Measurements from ENCODE around the gene MISP3.
A peak's percentile ranks its signal among the peaks of the same experiment; 100 is the strongest.

Gene MISP3

DNA sequence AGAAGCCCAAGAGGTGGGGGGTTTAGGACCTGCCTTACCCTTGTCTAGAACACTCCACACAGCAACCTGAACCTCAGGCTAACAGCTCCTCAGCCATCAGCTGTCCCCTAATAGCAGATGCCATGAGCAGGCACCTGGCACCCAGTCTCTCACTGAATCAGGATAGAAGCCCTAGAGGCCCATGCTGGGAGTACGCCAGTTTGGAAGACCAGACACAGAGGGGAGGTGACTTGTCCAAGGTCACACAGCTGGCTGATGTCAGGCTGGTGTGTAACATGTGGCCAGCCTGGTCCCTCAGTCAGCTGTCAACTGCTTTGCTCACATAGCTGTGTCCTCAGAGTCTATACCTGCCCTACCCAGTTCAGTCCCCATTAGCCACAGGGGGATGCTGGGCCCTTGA is 30.7 kb downstream of the MISP3 start:
- H2AFZ ChIP-seq (ENCODE audit: low read length) = no peak overlapping the region
- H3K79me1 ChIP-seq (ENCODE audit: low read depth, low read length) = no peaks in the 10 kb centered on the region
- H3K4me1 ChIP-seq (ENCODE audit: control insufficient read depth in 2 of 2, insufficient read depth in 1 of 2, low read depth in 1 of 2, low read length in 2 of 2) = no peaks in the 10 kb centered on the region
- no peak overlapping the region for H3K4me3 ChIP-seq (ENCODE audit: low read length in 2 of 2)
- no peak overlapping the region for H2BK15ac ChIP-seq (ENCODE audit: low read length)
- no peak overlapping the region for H3K4me2 ChIP-seq (ENCODE audit: insufficient read depth, low read length, poor library complexity, severe bottlenecking)
- no peaks in the 10 kb centered on the region for H3K27me3 ChIP-seq (ENCODE audit: control insufficient read depth in 3 of 3, insufficient read depth in 3 of 3, low read depth in 1 of 3, low read length in 3 of 3)
- no peak overlapping the region for H3K18ac ChIP-seq (ENCODE audit: low read length)
- no peak for DNase-seq (ENCODE audit: low spot score)
- no peak overlapping the region for H3K9ac ChIP-seq (ENCODE audit: low read depth, low read length, poor library complexity)
- H4K91ac ChIP-seq (ENCODE audit: low read depth, low read length, poor library complexity) = no peak overlapping the region
- no peak overlapping the region for H2AK5ac ChIP-seq (ENCODE audit: low read depth, low read length)
- H2BK5ac ChIP-seq (ENCODE audit: low read length) = no peak overlapping the region
- no peak overlapping the region for H2BK12ac ChIP-seq (ENCODE audit: low read length)
- H3K36me3 ChIP-seq (replicated peaks in 1 of 2; ENCODE audit: control insufficient read depth in 2 of 2, insufficient read depth in 2 of 2, low read length in 2 of 2) = peaks cover 13 to 67% of the 10 kb centered on the region in 2 donors
- no peak overlapping the region for H3K27ac ChIP-seq (replicated peaks; ENCODE audit: low read length)
- peaks cover 0 to 3% of the 10 kb centered on the region in 2 donors for H3K9me3 ChIP-seq (replicated peaks in 1 of 2; ENCODE audit: control insufficient read depth in 2 of 2, insufficient read depth in 1 of 2, low read depth in 1 of 2, low read length in 2 of 2)
- H3K14ac ChIP-seq (ENCODE audit: low read length) = no peak overlapping the region
- no peak overlapping the region for H4K8ac ChIP-seq (ENCODE audit: low read depth, low read length)
- WGBS, 2 donors (ENCODE audit: extremely low coverage in 2 of 2, insufficient read length in 2 of 2, insufficient replicate concordance in 1 of 2) = no CpG with 5 or more reads among the region's 1 CpG
- no peak overlapping the region for H3K23ac ChIP-seq (ENCODE audit: low read depth, low read length, poor library complexity)
- no peak overlapping the region for H3K4ac ChIP-seq (ENCODE audit: low read length)
- no peak overlapping the region for H2BK120ac ChIP-seq (ENCODE audit: low read depth, low read length)

GRCh38 chr19:14105680-14106079 is 33.1 kb downstream of the MISP3 start:
- H3K4ac ChIP-seq (ENCODE audit: low read length) = no peak overlapping the region
- H3K27ac ChIP-seq (replicated peaks; ENCODE audit: low read length) = no peak overlapping the region
- H3K79me1 ChIP-seq (ENCODE audit: low read depth, low read length) = no peaks in the 10 kb centered on the region
- no peak for DNase-seq (ENCODE audit: low spot score)
- H2BK5ac ChIP-seq (ENCODE audit: low read length) = no peak overlapping the region
- no peak overlapping the region for H2AK5ac ChIP-seq (ENCODE audit: low read depth, low read length)
- no peak overlapping the region for H3K14ac ChIP-seq (ENCODE audit: low read length)
- no peak overlapping the region for H2BK120ac ChIP-seq (ENCODE audit: low read depth, low read length)
- H4K91ac ChIP-seq (ENCODE audit: low read depth, low read length, poor library complexity) = no peak overlapping the region
- H2AFZ ChIP-seq (ENCODE audit: low read length) = no peak overlapping the region
- no peaks in the 10 kb centered on the region for H3K27me3 ChIP-seq (ENCODE audit: control insufficient read depth in 3 of 3, insufficient read depth in 3 of 3, low read depth in 1 of 3, low read length in 3 of 3)
- H3K36me3 ChIP-seq (replicated peaks in 1 of 2; ENCODE audit: control insufficient read depth in 2 of 2, insufficient read depth in 2 of 2, low read length in 2 of 2) = peaks cover 9 to 56% of the 10 kb centered on the region in 2 donors
- no peak overlapping the region for H3K4me2 ChIP-seq (ENCODE audit: insufficient read depth, low read length, poor library complexity, severe bottlenecking)
- H3K9ac ChIP-seq (ENCODE audit: low read depth, low read length, poor library complexity) = no peak overlapping the region
- H3K18ac ChIP-seq (ENCODE audit: low read length) = no peak overlapping the region
- peaks cover 0 to under 1% of the 10 kb centered on the region in 2 donors for H3K9me3 ChIP-seq (replicated peaks in 1 of 2; ENCODE audit: control insufficient read depth in 2 of 2, insufficient read depth in 1 of 2, low read depth in 1 of 2, low read length in 2 of 2)
- H3K4me3 ChIP-seq (ENCODE audit: low read length in 2 of 2) = no peak overlapping the region
- WGBS, 2 donors (ENCODE audit: extremely low coverage in 2 of 2, insufficient read length in 2 of 2, insufficient replicate concordance in 1 of 2) = no CpG with 5 or more reads among the region's 8 CpGs
- H2BK15ac ChIP-seq (ENCODE audit: low read length) = no peak overlapping the region
- H2BK12ac ChIP-seq (ENCODE audit: low read length) = no peak overlapping the region
- no peak overlapping the region for H4K8ac ChIP-seq (ENCODE audit: low read depth, low read length)
- no peaks in the 10 kb centered on the region for H3K4me1 ChIP-seq (ENCODE audit: control insufficient read depth in 2 of 2, insufficient read depth in 1 of 2, low read depth in 1 of 2, low read length in 2 of 2)
- H3K23ac ChIP-seq (ENCODE audit: low read depth, low read length, poor library complexity) = no peak overlapping the region

DNA sequence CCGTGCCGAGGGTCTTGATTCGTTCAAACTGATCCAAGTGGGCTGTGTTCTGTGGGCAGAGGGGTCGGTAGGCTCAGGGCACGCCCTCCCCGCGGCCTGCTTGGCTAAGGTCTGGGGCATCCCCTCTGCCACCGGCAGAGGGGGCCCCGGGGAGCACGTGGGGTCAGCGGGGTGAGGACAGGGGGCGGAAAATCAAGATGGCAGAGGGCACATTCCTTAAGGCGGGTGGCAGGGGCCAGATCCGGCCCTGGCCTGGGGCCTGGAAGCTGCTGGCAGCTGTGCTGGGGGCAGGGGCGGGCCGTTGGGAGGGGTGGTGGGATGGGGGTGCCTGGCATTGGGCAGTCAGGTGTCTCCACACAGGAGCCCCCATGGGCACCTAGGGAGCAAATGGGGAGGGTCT is 34.3 kb downstream of the MISP3 start:
- no peak overlapping the region for H3K4me2 ChIP-seq (ENCODE audit: insufficient read depth, low read length, poor library complexity, severe bottlenecking)
- H3K4ac ChIP-seq (ENCODE audit: low read length) = no peak overlapping the region
- no peak overlapping the region for H4K91ac ChIP-seq (ENCODE audit: low read depth, low read length, poor library complexity)
- no peaks in the 10 kb centered on the region for H3K27me3 ChIP-seq (ENCODE audit: control insufficient read depth in 3 of 3, insufficient read depth in 3 of 3, low read depth in 1 of 3, low read length in 3 of 3)
- no peak overlapping the region for H2AK5ac ChIP-seq (ENCODE audit: low read depth, low read length)
- H2BK5ac ChIP-seq (ENCODE audit: low read length) = no peak overlapping the region
- H2BK120ac ChIP-seq (ENCODE audit: low read depth, low read length) = no peak overlapping the region
- H2AFZ ChIP-seq (ENCODE audit: low read length) = no peak overlapping the region
- H3K4me3 ChIP-seq (ENCODE audit: low read length in 2 of 2) = peak overlapping the region in 1 of 2 donors; percentile 21
- H3K23ac ChIP-seq (ENCODE audit: low read depth, low read length, poor library complexity) = peak overlapping the region; percentile 31
- H3K9me3 ChIP-seq (replicated peaks in 1 of 2; ENCODE audit: control insufficient read depth in 2 of 2, insufficient read depth in 1 of 2, low read depth in 1 of 2, low read length in 2 of 2) = no peaks in the 10 kb centered on the region
- H2BK12ac ChIP-seq (ENCODE audit: low read length) = no peak overlapping the region
- H3K9ac ChIP-seq (ENCODE audit: low read depth, low read length, poor library complexity) = no peak overlapping the region
- no peak overlapping the region for H4K8ac ChIP-seq (ENCODE audit: low read depth, low read length)
- H2BK15ac ChIP-seq (ENCODE audit: low read length) = no peak overlapping the region
- DNase-seq (ENCODE audit: low spot score) = no peak
- no CpG with 5 or more reads among the region's 16 CpGs for WGBS, 2 donors (ENCODE audit: extremely low coverage in 2 of 2, insufficient read length in 2 of 2, insufficient replicate concordance in 1 of 2)
- peaks cover 9 to 45% of the 10 kb centered on the region in 2 donors for H3K36me3 ChIP-seq (replicated peaks in 1 of 2; ENCODE audit: control insufficient read depth in 2 of 2, insufficient read depth in 2 of 2, low read length in 2 of 2)
- H3K14ac ChIP-seq (ENCODE audit: low read length) = no peak overlapping the region
- peaks cover 1% of the 10 kb centered on the region for H3K79me1 ChIP-seq (ENCODE audit: low read depth, low read length)
- no peaks in the 10 kb centered on the region for H3K4me1 ChIP-seq (ENCODE audit: control insufficient read depth in 2 of 2, insufficient read depth in 1 of 2, low read depth in 1 of 2, low read length in 2 of 2)
- H3K27ac ChIP-seq (replicated peaks; ENCODE audit: low read length) = no peak overlapping the region
- no peak overlapping the region for H3K18ac ChIP-seq (ENCODE audit: low read length)

DNA sequence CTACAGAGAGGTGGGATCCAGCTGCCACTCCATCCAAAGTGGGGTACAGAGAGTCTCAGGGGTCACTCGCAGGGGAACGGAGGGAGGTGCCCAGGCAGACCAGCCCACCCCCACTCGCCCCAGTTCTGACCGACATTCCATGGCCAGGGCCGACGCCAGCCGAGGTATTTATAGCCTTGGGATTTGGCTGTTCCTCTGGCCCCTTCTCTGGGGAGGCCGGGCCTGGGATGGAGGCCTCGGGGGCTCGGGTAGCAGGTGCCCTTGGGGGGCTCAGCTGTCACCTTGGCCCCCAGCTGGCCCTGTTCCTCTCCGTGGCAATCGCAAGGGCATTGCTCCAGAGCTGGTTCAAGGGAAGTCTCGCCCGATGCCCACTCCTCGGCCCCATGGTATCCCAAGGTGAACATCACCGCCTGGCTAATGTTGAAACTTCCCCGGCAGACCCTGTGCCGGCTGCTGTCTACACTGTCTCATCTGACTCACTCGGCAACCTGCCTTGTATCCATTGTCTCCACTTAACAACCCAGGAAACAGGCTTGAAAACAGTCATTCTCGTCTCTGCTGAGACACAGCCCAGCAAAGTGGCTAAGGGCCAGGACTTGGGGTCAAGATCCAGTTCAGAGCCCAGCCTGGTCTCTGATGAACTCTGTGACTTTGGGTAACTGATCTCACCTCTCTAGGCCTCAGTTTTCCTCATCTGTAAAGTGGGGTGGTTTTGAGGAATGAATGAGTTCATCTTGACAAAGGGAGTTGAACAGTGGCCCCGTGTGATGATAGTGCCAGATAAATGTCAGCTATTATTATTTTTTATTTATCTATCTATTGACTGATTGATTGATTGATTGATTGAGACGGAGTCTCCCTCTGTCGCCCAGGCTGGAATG is 35.2 kb downstream of the MISP3 start:
- Histone ChIP-seq H3K18ac (ENCODE audit: low read length) (no peak overlapping the region), H3K9ac (ENCODE audit: low read depth, low read length, poor library complexity) (no peak overlapping the region), H3K4me2 (ENCODE audit: insufficient read depth, low read length, poor library complexity, severe bottlenecking) (no peak overlapping the region), H2BK5ac (ENCODE audit: low read length) (no peak overlapping the region), H3K36me3 (replicated peaks in 1 of 2; ENCODE audit: control insufficient read depth in 2 of 2, insufficient read depth in 2 of 2, low read length in 2 of 2) (peaks cover 6 to 35% of the 10 kb centered on the region in 2 donors), H2AK5ac (ENCODE audit: low read depth, low read length) (no peak overlapping the region), H3K27ac (replicated peaks; ENCODE audit: low read length) (no peak overlapping the region), H2BK15ac (ENCODE audit: low read length) (no peak overlapping the region), H3K14ac (ENCODE audit: low read length) (no peak overlapping the region), H3K9me3 (replicated peaks in 1 of 2; ENCODE audit: control insufficient read depth in 2 of 2, insufficient read depth in 1 of 2, low read depth in 1 of 2, low read length in 2 of 2) (no peaks in the 10 kb centered on the region), H3K23ac (ENCODE audit: low read depth, low read length, poor library complexity) (no peak overlapping the region), H2BK120ac (ENCODE audit: low read depth, low read length) (no peak overlapping the region), H2BK12ac (ENCODE audit: low read length) (no peak overlapping the region), H3K79me1 (ENCODE audit: low read depth, low read length) (peaks cover 2% of the 10 kb centered on the region), H4K8ac (ENCODE audit: low read depth, low read length) (no peak overlapping the region), H3K4me1 (ENCODE audit: control insufficient read depth in 2 of 2, insufficient read depth in 1 of 2, low read depth in 1 of 2, low read length in 2 of 2) (peaks cover 0 to 7% of the 10 kb centered on the region in 2 donors), H3K4me3 (ENCODE audit: low read length in 2 of 2) (no peak overlapping the region), H3K4ac (ENCODE audit: low read length) (no peak overlapping the region), H4K91ac (ENCODE audit: low read depth, low read length, poor library complexity) (no peak overlapping the region), H3K27me3 (ENCODE audit: control insufficient read depth in 3 of 3, insufficient read depth in 3 of 3, low read depth in 1 of 3, low read length in 3 of 3) (no peaks in the 10 kb centered on the region), H2AFZ (ENCODE audit: low read length) (no peak overlapping the region)
- no CpG with 5 or more reads among the region's 23 CpGs for WGBS, 2 donors (ENCODE audit: extremely low coverage in 2 of 2, insufficient read length in 2 of 2, insufficient replicate concordance in 1 of 2)
- no peak for DNase-seq (ENCODE audit: low spot score)

Data from neuronal stem cell (in vitro differentiated cells).